SK-N-SH treated with all-trans-retinoic acid at 6 μM for 48 hours (cell line): ENCODE data around the gene C5orf47.

Experiments
- ATAC-seq: fragments of 200-7000 bp; cut with Tn5 transposase; 3 replicates; pipeline ENCODE4 v1.9.1; 2020; ENCODE audit warnings: mild to moderate bottlenecking, moderate library complexity
- ARNTL ChIP-seq: fragments of 450-650 bp; formaldehyde crosslinking; IDR thresholded peaks from 2 replicates; pipeline ENCODE4 v1.5.0; 2020; ENCODE audit warnings: low read depth, mild to moderate bottlenecking, moderate library complexity, borderline replicate concordance
- BACH2 ChIP-seq: fragments of 250-450 bp; sonication (Bioruptor Pico); IDR thresholded peaks from 2 replicates; pipeline ENCODE4 v1.9.0; 2021; ENCODE audit warnings: mild to moderate bottlenecking, borderline replicate concordance
- CSDC2 ChIP-seq: fragments of 250-450 bp; sonication (Bioruptor Pico); IDR thresholded peaks from 2 replicates; pipeline ENCODE4 v1.5.0; 2020; ENCODE audit warnings: mild to moderate bottlenecking, moderate library complexity
- ESRRG ChIP-seq: fragments of 250-450 bp; sonication (Bioruptor Pico); IDR thresholded peaks from 2 replicates; pipeline ENCODE4 v1.6.1; 2021; ENCODE audit warnings: mild to moderate bottlenecking
- GLIS3 ChIP-seq: fragments of 250-450 bp; sonication (Bioruptor Pico); IDR thresholded peaks from 2 replicates; pipeline ENCODE4 v1.5.0; 2020; ENCODE audit warnings: mild to moderate bottlenecking, moderate library complexity
- ISL1 ChIP-seq: fragments of 250-450 bp; sonication (Bioruptor Pico); IDR thresholded peaks from 2 replicates; pipeline ENCODE4 v2.1.2; 2022; ENCODE audit warnings: mild to moderate bottlenecking, moderate library complexity
- OSR1 ChIP-seq: fragments of 250-450 bp; sonication (Bioruptor Pico); IDR thresholded peaks from 2 replicates; pipeline ENCODE4 v1.8.0; 2022; ENCODE audit warnings: moderate library complexity, mild to moderate bottlenecking, inconsistent platforms
- PATZ1 ChIP-seq: fragments of 250-450 bp; sonication (Bioruptor Pico); IDR thresholded peaks from 2 replicates; pipeline ENCODE4 v1.8.0; 2020; ENCODE audit warnings: mild to moderate bottlenecking, moderate library complexity, borderline replicate concordance
- PPARA ChIP-seq: fragments of 250-450 bp; sonication (Bioruptor Pico); IDR thresholded peaks from 2 replicates; pipeline ENCODE4 v1.5.0; 2020; ENCODE audit warnings: mild to moderate bottlenecking, borderline replicate concordance
- RARB ChIP-seq: fragments of 250-450 bp; sonication (Bioruptor Pico); IDR thresholded peaks from 2 replicates; pipeline ENCODE4 v1.8.0; 2021; ENCODE audit warnings: mild to moderate bottlenecking, moderate library complexity
- SNAI2 ChIP-seq: fragments of 250-450 bp; sonication (Bioruptor Pico); IDR thresholded peaks from 2 replicates; pipeline ENCODE4 v1.5.0; 2020; ENCODE audit warnings: mild to moderate bottlenecking, moderate library complexity
- TCF4 ChIP-seq: fragments of 250-450 bp; sonication (Bioruptor Pico); IDR thresholded peaks from 2 replicates; pipeline ENCODE4 v1.8.0; 2021; ENCODE audit warnings: mild to moderate bottlenecking, moderate library complexity, borderline replicate concordance
- TOX ChIP-seq: fragments of 250-450 bp; sonication (Bioruptor Pico); IDR thresholded peaks from 2 replicates; pipeline ENCODE4 v1.8.0; 2021; ENCODE audit warnings: mild to moderate bottlenecking, moderate library complexity, borderline replicate concordance
- TSHZ2 ChIP-seq: fragments of 250-450 bp; sonication (Bioruptor Pico); IDR thresholded peaks from 2 replicates; pipeline ENCODE4 v1.5.0; 2020; ENCODE audit warnings: mild to moderate bottlenecking, moderate library complexity
- ZC3H10 ChIP-seq: fragments of 250-450 bp; sonication (Bioruptor Pico); IDR thresholded peaks from 2 replicates; pipeline ENCODE4 v1.5.1; 2021; ENCODE audit warnings: mild to moderate bottlenecking, moderate library complexity
- ZFP3 ChIP-seq: fragments of 250-450 bp; sonication (Bioruptor Pico); IDR thresholded peaks from 2 replicates; pipeline ENCODE4 v1.5.0; 2020; ENCODE audit warnings: mild to moderate bottlenecking, moderate library complexity
- ZFP30 ChIP-seq: fragments of 450-650 bp; formaldehyde crosslinking; IDR thresholded peaks from 2 replicates; pipeline ENCODE4 v1.5.0; 2022; ENCODE audit warnings: mild to moderate bottlenecking, moderate library complexity
- ZNF70 ChIP-seq: fragments of 450-650 bp; formaldehyde crosslinking; IDR thresholded peaks from 2 replicates; pipeline ENCODE4 v1.5.0; 2020; ENCODE audit warnings: mild to moderate bottlenecking, moderate library complexity
- ZNF8 ChIP-seq: fragments of 450-650 bp; formaldehyde crosslinking; IDR thresholded peaks from 2 replicates; pipeline ENCODE4 v1.5.0; 2020; ENCODE audit warnings: mild to moderate bottlenecking, moderate library complexity
- TF ChIP-seq, protein P1 (sequence below): fragments of 250-450 bp; sonication (Bioruptor Pico); IDR thresholded peaks from 2 replicates; pipeline ENCODE4 v1.5.1; 2020; ENCODE audit warnings: low read depth, mild to moderate bottlenecking, moderate library complexity
- TF ChIP-seq, protein P2 (sequence below): fragments of 250-450 bp; sonication (Bioruptor Pico); IDR thresholded peaks from 2 replicates; pipeline ENCODE4 v1.5.1; 2021; ENCODE audit warnings: mild to moderate bottlenecking, moderate library complexity

The C5orf47 gene

GRCh38 chr5:173989432-173990082, 587 bp downstream of the C5orf47 start:
- TF ChIP-seq OSR1 (no peak), PATZ1 (CRISPR knock-in tag) (no peak), SNAI2 (CRISPR knock-in tag) (no peak), ISL1 (CRISPR knock-in tag) (no peak), ARNTL (no peak), CSDC2 (CRISPR knock-in tag) (no peak), ZFP30 (CRISPR knock-in tag) (no peak), TCF4 (CRISPR knock-in tag) (no peak), ESRRG (CRISPR knock-in tag) (no peak), ZNF8 (CRISPR knock-in tag) (no peak), GLIS3 (CRISPR knock-in tag) (no peak), PPARA (CRISPR knock-in tag) (no peak), BACH2 (CRISPR knock-in tag) (no peak), ZFP3 (CRISPR knock-in tag) (no peak), ZC3H10 (CRISPR knock-in tag) (no peak)
- TF ChIP-seq, protein P1, sequence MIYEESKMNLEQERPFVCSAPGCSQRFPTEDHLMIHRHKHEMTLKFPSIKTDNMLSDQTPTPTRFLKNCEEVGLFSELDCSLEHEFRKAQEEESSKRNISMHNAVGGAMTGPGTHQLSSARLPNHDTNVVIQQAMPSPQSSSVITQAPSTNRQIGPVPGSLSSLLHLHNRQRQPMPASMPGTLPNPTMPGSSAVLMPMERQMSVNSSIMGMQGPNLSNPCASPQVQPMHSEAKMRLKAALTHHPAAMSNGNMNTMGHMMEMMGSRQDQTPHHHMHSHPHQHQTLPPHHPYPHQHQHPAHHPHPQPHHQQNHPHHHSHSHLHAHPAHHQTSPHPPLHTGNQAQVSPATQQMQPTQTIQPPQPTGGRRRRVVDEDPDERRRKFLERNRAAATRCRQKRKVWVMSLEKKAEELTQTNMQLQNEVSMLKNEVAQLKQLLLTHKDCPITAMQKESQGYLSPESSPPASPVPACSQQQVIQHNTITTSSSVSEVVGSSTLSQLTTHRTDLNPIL (CRISPR knock-in tag) = no peak
- TF ChIP-seq, protein P2, sequence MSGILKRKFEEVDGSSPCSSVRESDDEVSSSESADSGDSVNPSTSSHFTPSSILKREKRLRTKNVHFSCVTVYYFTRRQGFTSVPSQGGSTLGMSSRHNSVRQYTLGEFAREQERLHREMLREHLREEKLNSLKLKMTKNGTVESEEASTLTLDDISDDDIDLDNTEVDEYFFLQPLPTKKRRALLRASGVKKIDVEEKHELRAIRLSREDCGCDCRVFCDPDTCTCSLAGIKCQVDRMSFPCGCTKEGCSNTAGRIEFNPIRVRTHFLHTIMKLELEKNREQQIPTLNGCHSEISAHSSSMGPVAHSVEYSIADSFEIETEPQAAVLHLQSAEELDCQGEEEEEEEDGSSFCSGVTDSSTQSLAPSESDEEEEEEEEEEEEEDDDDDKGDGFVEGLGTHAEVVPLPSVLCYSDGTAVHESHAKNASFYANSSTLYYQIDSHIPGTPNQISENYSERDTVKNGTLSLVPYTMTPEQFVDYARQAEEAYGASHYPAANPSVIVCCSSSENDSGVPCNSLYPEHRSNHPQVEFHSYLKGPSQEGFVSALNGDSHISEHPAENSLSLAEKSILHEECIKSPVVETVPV (CRISPR knock-in tag) = no peak
- no peak for ATAC-seq

DNA sequence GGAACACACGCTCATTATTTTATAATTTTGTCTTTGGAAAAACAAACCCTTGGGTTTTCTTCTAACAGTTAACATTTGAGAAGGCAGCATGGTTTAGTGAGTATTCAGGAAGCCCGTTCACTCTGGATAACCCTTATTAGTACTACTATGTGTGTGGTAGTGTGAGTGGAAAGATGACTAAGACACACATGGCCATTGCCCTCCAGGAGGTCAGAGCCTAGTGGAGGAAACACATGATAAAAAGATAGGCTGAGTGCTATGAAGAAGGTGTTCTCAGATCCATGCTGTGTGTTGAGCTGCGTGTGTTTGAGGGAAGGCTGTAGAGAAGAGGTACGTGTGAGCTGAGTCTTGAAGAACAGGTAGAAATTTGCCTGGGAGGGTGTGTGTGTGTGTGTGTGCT, 8.4 kb downstream of the C5orf47 start:
- TF ChIP-seq RARB (CRISPR knock-in tag) = no peak
- TF ChIP-seq TSHZ2 (CRISPR knock-in tag) = no peak
- TF ChIP-seq TCF4 (CRISPR knock-in tag) = no peak
- TF ChIP-seq OSR1 = no peak
- TF ChIP-seq PPARA (CRISPR knock-in tag) = no peak
- TF ChIP-seq SNAI2 (CRISPR knock-in tag) = no peak
- no peak for TF ChIP-seq PATZ1 (CRISPR knock-in tag)
- TF ChIP-seq TOX (CRISPR knock-in tag) = no peak
- no peak for TF ChIP-seq GLIS3 (CRISPR knock-in tag)
- TF ChIP-seq ISL1 (CRISPR knock-in tag) = no peak
- TF ChIP-seq ZNF70 (CRISPR knock-in tag) = no peak
- TF ChIP-seq ARNTL = no peak
- ATAC-seq = no peak

DNA sequence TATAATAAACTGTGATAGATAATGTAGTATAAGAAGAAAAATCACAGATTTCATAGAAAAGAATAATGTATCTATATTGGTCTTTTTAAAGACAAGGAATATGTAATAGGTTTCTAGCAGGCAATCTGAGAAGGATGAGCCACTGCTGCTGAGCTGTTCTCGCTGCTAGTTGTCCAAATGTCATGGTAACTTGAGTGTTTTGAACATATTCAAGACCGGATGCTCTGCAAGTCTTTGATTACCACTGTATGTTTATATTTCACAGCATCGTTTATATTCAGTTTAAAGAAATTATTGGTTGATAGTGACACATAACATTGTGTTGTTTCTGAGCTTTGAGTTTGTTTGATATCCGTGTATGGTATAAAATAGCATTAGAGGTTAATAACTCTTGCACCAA, 9.6 kb downstream of the C5orf47 start:
- TF ChIP-seq ESRRG (CRISPR knock-in tag) = no peak
- TF ChIP-seq BACH2 (CRISPR knock-in tag) = no peak
- ATAC-seq = no peak
